SU-DHL-6 (cell line): Measurements from ENCODE around the gene ERO1A.

ENCODE experiments used
- CTCF ChIP-seq: fragments of 200-600 bp; sonication (generic); IDR thresholded peaks from one replicate; pipeline ENCODE4 v1.5.1; 2017; ENCODE audit warnings: antibody characterized with exemption, mild to moderate bottlenecking, low read length, moderate library complexity; ENCODE audit not compliant: insufficient read depth, poor library complexity, severe bottlenecking
- EZH2phosphoT487 ChIP-seq: fragments of 200-600 bp; sonication (generic), shearing (Covaris generic); conservative IDR thresholded peaks from 2 replicates; pipeline ENCODE4 v1.6.1; 2018; ENCODE audit warnings: mild to moderate bottlenecking, antibody characterized with exemption, low read length, moderate library complexity, mixed read lengths

GRCh38 chr14:52690983-52691760 lies 4.2 kb downstream of the ERO1A start:
- TF ChIP-seq CTCF (no peak), EZH2phosphoT487 (no peak)
